Measurements from ENCODE around the gene NINL.

DNA sequence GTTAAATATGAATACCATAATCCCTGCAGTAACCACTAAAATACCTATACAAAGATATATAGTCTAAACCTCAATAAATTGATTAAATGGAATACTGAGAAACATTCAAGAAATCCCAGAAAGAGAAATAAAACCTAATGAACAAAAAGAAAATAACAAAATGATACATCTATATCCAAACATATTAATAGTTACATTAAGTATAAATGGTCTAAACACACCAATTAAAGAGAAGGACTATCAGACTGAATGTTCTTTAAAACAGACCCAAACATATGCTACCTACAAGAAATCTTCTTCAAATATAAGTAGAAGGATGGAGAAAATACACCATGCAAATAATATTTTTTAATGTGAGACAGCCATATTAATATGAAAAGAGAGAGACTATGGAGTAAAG lies 22.0 kb downstream of the NINL start:
- TF ChIP-seq, protein P1, sequence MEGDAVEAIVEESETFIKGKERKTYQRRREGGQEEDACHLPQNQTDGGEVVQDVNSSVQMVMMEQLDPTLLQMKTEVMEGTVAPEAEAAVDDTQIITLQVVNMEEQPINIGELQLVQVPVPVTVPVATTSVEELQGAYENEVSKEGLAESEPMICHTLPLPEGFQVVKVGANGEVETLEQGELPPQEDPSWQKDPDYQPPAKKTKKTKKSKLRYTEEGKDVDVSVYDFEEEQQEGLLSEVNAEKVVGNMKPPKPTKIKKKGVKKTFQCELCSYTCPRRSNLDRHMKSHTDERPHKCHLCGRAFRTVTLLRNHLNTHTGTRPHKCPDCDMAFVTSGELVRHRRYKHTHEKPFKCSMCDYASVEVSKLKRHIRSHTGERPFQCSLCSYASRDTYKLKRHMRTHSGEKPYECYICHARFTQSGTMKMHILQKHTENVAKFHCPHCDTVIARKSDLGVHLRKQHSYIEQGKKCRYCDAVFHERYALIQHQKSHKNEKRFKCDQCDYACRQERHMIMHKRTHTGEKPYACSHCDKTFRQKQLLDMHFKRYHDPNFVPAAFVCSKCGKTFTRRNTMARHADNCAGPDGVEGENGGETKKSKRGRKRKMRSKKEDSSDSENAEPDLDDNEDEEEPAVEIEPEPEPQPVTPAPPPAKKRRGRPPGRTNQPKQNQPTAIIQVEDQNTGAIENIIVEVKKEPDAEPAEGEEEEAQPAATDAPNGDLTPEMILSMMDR (IDR thresholded peaks at IDR 0.05), result no peak
- TF ChIP-seq EP300 (IDR thresholded peaks at IDR 0.05; ENCODE audit: low read depth) (no peak), POLR2A (IDR thresholded peaks at IDR 0.05) (no peak)
